ENCODE data around the gene GLE1. TPM values are rescaled to one million over a fixed set of nuclear protein-coding genes. Genes with fewer than 3 reads are reported as not detected.
A peak's percentile ranks its signal among the peaks of the same experiment; 100 is the strongest.

GLE1 gene
- total RNA-seq, 6 experiments from 2014 or later: 22.2 to 26.7 (median 24.7) TPM

- H3K9me3 Mint-ChIP-seq: no peaks in the 10 kb centered on the region
- H3K27me3 Mint-ChIP-seq (ENCODE audit: insufficient read depth): peaks cover 3% of the 10 kb centered on the region
- H3K36me3 Mint-ChIP-seq (ENCODE audit: low read depth): peaks cover 58% of the 10 kb centered on the region
- no peak for DNase-seq
- H3K27ac Mint-ChIP-seq: 0 out of 2 replicates have a peak overlapping the region, but pooled peaks have one; percentile 18
- TF ChIP-seq, protein P1, sequence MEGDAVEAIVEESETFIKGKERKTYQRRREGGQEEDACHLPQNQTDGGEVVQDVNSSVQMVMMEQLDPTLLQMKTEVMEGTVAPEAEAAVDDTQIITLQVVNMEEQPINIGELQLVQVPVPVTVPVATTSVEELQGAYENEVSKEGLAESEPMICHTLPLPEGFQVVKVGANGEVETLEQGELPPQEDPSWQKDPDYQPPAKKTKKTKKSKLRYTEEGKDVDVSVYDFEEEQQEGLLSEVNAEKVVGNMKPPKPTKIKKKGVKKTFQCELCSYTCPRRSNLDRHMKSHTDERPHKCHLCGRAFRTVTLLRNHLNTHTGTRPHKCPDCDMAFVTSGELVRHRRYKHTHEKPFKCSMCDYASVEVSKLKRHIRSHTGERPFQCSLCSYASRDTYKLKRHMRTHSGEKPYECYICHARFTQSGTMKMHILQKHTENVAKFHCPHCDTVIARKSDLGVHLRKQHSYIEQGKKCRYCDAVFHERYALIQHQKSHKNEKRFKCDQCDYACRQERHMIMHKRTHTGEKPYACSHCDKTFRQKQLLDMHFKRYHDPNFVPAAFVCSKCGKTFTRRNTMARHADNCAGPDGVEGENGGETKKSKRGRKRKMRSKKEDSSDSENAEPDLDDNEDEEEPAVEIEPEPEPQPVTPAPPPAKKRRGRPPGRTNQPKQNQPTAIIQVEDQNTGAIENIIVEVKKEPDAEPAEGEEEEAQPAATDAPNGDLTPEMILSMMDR (IDR thresholded peaks at IDR 0.05): no peak
- H3K4me1 Mint-ChIP-seq (ENCODE audit: low read depth): no peaks in the 10 kb centered on the region
- H3K4me3 Mint-ChIP-seq: no peak overlapping the region
These were observed 84.2 kb downstream of the GLE1 start for GRCh38 chr9:128588581-128589233.

Other genes with a start within 250 kb of the GLE1 start
- gene GOLGA2, start 228.7 kb upstream of the GLE1 start, total RNA-seq (2021; fragmentation: NEBNext Ultra II Directional; extraction: Animal tissue kit (Norgen Biotek cat#: 25700)): 100 to 1,000 TPM; 142 to 167 (median 156) TPM
- 10 to 100 TPM; 40.7 to 46.7 (median 41.9) TPM for gene SWI5, start 228.4 kb upstream of the GLE1 start, total RNA-seq (2021; fragmentation: NEBNext Ultra II Directional; extraction: Animal tissue kit (Norgen Biotek cat#: 25700))
- gene TRUB2, start 182.3 kb upstream of the GLE1 start, total RNA-seq (2021; fragmentation: NEBNext Ultra II Directional; extraction: Animal tissue kit (Norgen Biotek cat#: 25700)): 10 to 100 TPM; 27.0 to 38.5 (median 34.3) TPM
- gene COQ4, start 181.9 kb upstream of the GLE1 start, total RNA-seq (2021; fragmentation: NEBNext Ultra II Directional; extraction: Animal tissue kit (Norgen Biotek cat#: 25700)): 10 to 100 TPM; 29.8 to 33.3 (median 31.3) TPM
- gene SLC27A4, start 164.2 kb upstream of the GLE1 start, total RNA-seq (2021; fragmentation: NEBNext Ultra II Directional; extraction: Animal tissue kit (Norgen Biotek cat#: 25700)): 10 to 100 TPM; 21.1 to 31.1 (median 23.2) TPM
- gene URM1, start 133.3 kb upstream of the GLE1 start, total RNA-seq (2021; fragmentation: NEBNext Ultra II Directional; extraction: Animal tissue kit (Norgen Biotek cat#: 25700)): 10 to 100 TPM; 63.8 to 75.5 (median 70.2) TPM
- 100 to 1,000 TPM; 125 to 172 (median 136) TPM for gene CERCAM, start 83.9 kb upstream of the GLE1 start, total RNA-seq (2021; fragmentation: NEBNext Ultra II Directional; extraction: Animal tissue kit (Norgen Biotek cat#: 25700))
- 10 to 100 TPM; 29.5 to 40.8 (median 36.9) TPM for gene ODF2, start 48.7 kb upstream of the GLE1 start, total RNA-seq (2021; fragmentation: NEBNext Ultra II Directional; extraction: Animal tissue kit (Norgen Biotek cat#: 25700))
- gene SPTAN1, start 47.9 kb downstream of the GLE1 start, total RNA-seq (2021; fragmentation: NEBNext Ultra II Directional; extraction: Animal tissue kit (Norgen Biotek cat#: 25700)): 100 to 1,000 TPM; 316 to 368 (median 327) TPM
- gene DYNC2I2, start 152.1 kb downstream of the GLE1 start, total RNA-seq (2021; fragmentation: NEBNext Ultra II Directional; extraction: Animal tissue kit (Norgen Biotek cat#: 25700)): 10 to 100 TPM; 34.5 to 51.7 (median 49.9) TPM
- 100 to 1,000 TPM; 297 to 358 (median 343) TPM for gene SET, start 184.5 kb downstream of the GLE1 start, total RNA-seq (2021; fragmentation: NEBNext Ultra II Directional; extraction: Animal tissue kit (Norgen Biotek cat#: 25700))
- gene PKN3, start 197.8 kb downstream of the GLE1 start, total RNA-seq (2021; fragmentation: NEBNext Ultra II Directional; extraction: Animal tissue kit (Norgen Biotek cat#: 25700)): 1 to 10 TPM; 1.9 to 5.6 (median 3.5) TPM
- 10 to 100 TPM; 48.1 to 54.6 (median 53.1) TPM for gene ZDHHC12, start 219.4 kb downstream of the GLE1 start, total RNA-seq (2021; fragmentation: NEBNext Ultra II Directional; extraction: Animal tissue kit (Norgen Biotek cat#: 25700))